ENCODE results near the gene SYNM.

DNA sequence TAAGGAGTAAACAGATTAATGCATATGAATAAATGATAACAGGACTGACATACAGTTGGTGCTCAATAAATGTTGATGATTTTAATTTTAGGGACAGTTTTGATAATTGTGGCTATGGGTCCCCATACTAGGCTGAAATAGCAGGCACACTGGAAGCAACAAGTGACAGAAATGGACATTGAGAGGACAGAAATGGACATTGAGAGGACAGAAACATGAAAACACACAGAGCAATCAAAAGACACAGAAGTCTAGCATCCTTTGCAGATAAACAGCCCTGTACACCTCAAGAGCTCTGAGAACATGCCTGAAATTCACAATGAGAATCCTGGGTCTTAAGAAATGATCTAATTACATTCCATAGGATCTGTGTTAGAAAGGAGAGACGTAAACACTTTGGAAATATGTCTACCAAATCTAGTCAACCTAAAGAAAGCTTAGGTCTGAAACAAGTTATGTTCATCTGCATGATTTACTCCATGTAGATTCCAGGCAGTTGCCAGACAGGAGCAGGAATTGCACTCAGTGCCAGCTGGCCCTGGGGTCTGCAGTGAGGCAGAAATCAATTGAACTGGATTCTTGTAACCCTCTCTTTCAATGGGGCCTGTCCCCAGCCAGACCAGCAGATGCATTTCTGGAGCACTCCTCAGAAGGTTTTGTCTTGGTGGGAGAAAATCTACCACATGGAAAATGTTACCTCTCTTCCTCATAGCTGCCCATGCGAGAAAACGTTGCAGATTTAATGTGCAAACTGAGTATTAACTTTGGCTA lies 60.3 kb downstream of the SYNM start:
- TF ChIP-seq ASH2L (IDR thresholded peaks at IDR 0.05; ENCODE audit: low read length) (no peak), POLR2AphosphoS5 (IDR thresholded peaks at IDR 0.05; ENCODE audit: low read depth, low read length) (no peak), NANOG (IDR thresholded peaks at IDR 0.05; ENCODE audit: insufficient read depth, low read depth, low read length, poor library complexity, severe bottlenecking) (no peak), SP2 (IDR thresholded peaks at IDR 0.05; ENCODE audit: low read length) (no peak), POLR2A (IDR thresholded peaks at IDR 0.05; ENCODE audit: control extremely low read depth in 1 of 2, low read depth in 2 of 2, low read length in 2 of 2) (no peak), EZH2 (IDR thresholded peaks at IDR 0.05; ENCODE audit: low read depth, low read length, severe bottlenecking) (no peak), SP1 (IDR thresholded peaks at IDR 0.05; ENCODE audit: low read depth, low read length) (no peak)
- TF ChIP-seq, protein P1, sequence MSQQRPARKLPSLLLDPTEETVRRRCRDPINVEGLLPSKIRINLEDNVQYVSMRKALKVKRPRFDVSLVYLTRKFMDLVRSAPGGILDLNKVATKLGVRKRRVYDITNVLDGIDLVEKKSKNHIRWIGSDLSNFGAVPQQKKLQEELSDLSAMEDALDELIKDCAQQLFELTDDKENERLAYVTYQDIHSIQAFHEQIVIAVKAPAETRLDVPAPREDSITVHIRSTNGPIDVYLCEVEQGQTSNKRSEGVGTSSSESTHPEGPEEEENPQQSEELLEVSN (IDR thresholded peaks at IDR 0.05), result no peak
- TF ChIP-seq, protein P2, sequence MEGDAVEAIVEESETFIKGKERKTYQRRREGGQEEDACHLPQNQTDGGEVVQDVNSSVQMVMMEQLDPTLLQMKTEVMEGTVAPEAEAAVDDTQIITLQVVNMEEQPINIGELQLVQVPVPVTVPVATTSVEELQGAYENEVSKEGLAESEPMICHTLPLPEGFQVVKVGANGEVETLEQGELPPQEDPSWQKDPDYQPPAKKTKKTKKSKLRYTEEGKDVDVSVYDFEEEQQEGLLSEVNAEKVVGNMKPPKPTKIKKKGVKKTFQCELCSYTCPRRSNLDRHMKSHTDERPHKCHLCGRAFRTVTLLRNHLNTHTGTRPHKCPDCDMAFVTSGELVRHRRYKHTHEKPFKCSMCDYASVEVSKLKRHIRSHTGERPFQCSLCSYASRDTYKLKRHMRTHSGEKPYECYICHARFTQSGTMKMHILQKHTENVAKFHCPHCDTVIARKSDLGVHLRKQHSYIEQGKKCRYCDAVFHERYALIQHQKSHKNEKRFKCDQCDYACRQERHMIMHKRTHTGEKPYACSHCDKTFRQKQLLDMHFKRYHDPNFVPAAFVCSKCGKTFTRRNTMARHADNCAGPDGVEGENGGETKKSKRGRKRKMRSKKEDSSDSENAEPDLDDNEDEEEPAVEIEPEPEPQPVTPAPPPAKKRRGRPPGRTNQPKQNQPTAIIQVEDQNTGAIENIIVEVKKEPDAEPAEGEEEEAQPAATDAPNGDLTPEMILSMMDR (IDR thresholded peaks at IDR 0.05; ENCODE audit: control extremely low read depth in 1 of 3, insufficient read depth in 1 of 3, low read depth in 1 of 3, low read length in 3 of 3), result no peak
- TF ChIP-seq, protein P3, sequence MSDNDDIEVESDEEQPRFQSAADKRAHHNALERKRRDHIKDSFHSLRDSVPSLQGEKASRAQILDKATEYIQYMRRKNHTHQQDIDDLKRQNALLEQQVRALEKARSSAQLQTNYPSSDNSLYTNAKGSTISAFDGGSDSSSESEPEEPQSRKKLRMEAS (IDR thresholded peaks at IDR 0.05), result no peak
